GM12878 (cell line): ENCODE data around the gene TMEM236. TPM values are rescaled to one million over a fixed set of nuclear protein-coding genes. Genes with fewer than 3 reads are reported as not detected.

Source experiments
- ATAC-seq: fragments of 200-7000 bp; cut with Tn5 transposase; 3 replicates; pipeline ENCODE4 v1.9.1; 2020; ENCODE audit warnings: mild to moderate bottlenecking, moderate library complexity
- BruUV-seq: library from RNA; stranded (reverse); fragments of 400-500 nt; replicated peaks from 2 replicates; lab custom pipeline; 2021; lab: Mats Ljungman, UMichigan
- CTCF ChIA-PET: fragments of 300-600 bp; sonication (Branson Sonifier 250); formaldehyde crosslinking; extraction: SDS; loops from one replicate; lab custom pipeline; 2021; ENCODE audit warnings: inconsistent platforms; lab: Yijun Ruan, JAX
- POLR2A ChIA-PET: fragments of 350-600 bp; formaldehyde crosslinking; extraction: SDS; loops from one replicate; lab custom pipeline; 2021; ENCODE audit warnings: inconsistent platforms; lab: Charles Lee
- RAD21 ChIA-PET: fragments of 300-600 bp; sonication (Branson Sonifier 250); formaldehyde crosslinking; loops from one replicate; lab custom pipeline; 2023; ENCODE audit warnings: antibody characterized with exemption; ENCODE audit not compliant: unreplicated experiment; lab: Charles Lee
- SMC1A ChIA-PET: fragments of 300-600 bp; sonication (Branson Sonifier 250); formaldehyde crosslinking; loops from one replicate; lab custom pipeline; 2023; ENCODE audit not compliant: unreplicated experiment, uncharacterized antibody; lab: Charles Lee
- DNase-seq: peaks from one replicate; pipeline ENCODE4 v3.0.0-alpha.2; 2011; ENCODE audit warnings: low read depth, low spot score
- FAIRE-seq: peaks from 3 replicates; lab custom pipeline; 2011; peaks lifted over from hg19 to GRCh38; lab: Jason Lieb, UNC
- H2AFZ ChIP-seq: 2 replicates; pipeline ENCODE4 v1.6.0; 2011; ENCODE audit warnings: low read depth, low read length, control low read depth; ENCODE audit not compliant: control insufficient read depth
- H3K27ac ChIP-seq: 2 replicates; pipeline ENCODE4 v1.5.1; 2011; ENCODE audit warnings: control low read depth; ENCODE audit not compliant: control insufficient read depth, insufficient read depth
- H3K27me3 ChIP-seq, 2 experiments: replicated peaks in 1 of 2; 2 replicates each; pipeline versions ENCODE4 v1.6.0 to v1.6.1; 2011; ENCODE audit warnings: low read length in 1 of 2; ENCODE audit not compliant: control insufficient read depth in 2 of 2, insufficient read depth in 2 of 2
- H3K36me3 ChIP-seq, 2 experiments: 2 replicates each; pipeline ENCODE4 v1.5.1; 2011; ENCODE audit warnings: low read length in 1 of 2; ENCODE audit not compliant: control insufficient read depth in 2 of 2, insufficient read depth in 2 of 2
- H3K4me1 ChIP-seq: 2 replicates; pipeline ENCODE4 v1.6.1; 2011; ENCODE audit warnings: mild to moderate bottlenecking, low read length, moderate library complexity, mixed read lengths; ENCODE audit not compliant: control insufficient read depth, insufficient read depth
- H3K4me2 ChIP-seq: 2 replicates; pipeline ENCODE4 v1.6.0; 2011; ENCODE audit warnings: control low read depth; ENCODE audit not compliant: control insufficient read depth, insufficient read depth
- H3K4me3 ChIP-seq: fragments of 200-600 bp; sonication (generic); 2 replicates; pipeline ENCODE4 v1.5.1; 2016
- H3K79me2 ChIP-seq: 2 replicates; pipeline ENCODE4 v1.6.0; 2011; ENCODE audit warnings: low read length; ENCODE audit not compliant: control insufficient read depth, insufficient read depth
- H3K9ac ChIP-seq: 2 replicates; pipeline ENCODE4 v1.8.0; 2011; ENCODE audit warnings: low read length, control low read depth, mixed read lengths; ENCODE audit not compliant: control insufficient read depth, insufficient read depth
- H3K9me3 ChIP-seq: replicated peaks from 3 replicates; pipeline ENCODE4 v1.5.1; 2011; ENCODE audit warnings: mild to moderate bottlenecking, low read length; ENCODE audit not compliant: control insufficient read depth, insufficient read depth
- H4K20me1 ChIP-seq: 2 replicates; pipeline ENCODE4 v1.6.0; 2011; ENCODE audit not compliant: control insufficient read depth, insufficient read depth
- ATF7 ChIP-seq: fragments of 450-650 bp; IDR thresholded peaks from 2 replicates; pipeline ENCODE4 v1.6.1; 2016; ENCODE audit warnings: low read depth, mild to moderate bottlenecking
- CREB1 ChIP-seq: IDR thresholded peaks from 2 replicates; pipeline ENCODE4 v1.6.1; 2012; ENCODE audit warnings: low read depth, mild to moderate bottlenecking, inconsistent platforms
- HDAC2 ChIP-seq: fragments of 200-600 bp; sonication (generic); IDR thresholded peaks from 2 replicates; pipeline ENCODE4 v1.6.1; 2017
- MAX ChIP-seq: IDR thresholded peaks from 2 replicates; pipeline ENCODE4 v1.6.1; 2012; ENCODE audit warnings: low read depth, low read length, improper control_type of control experiment
- MXI1 ChIP-seq: fragments of 150-350 bp; IDR thresholded peaks from 2 replicates; pipeline ENCODE4 v1.6.1; 2011; ENCODE audit warnings: low read depth, mild to moderate bottlenecking, inconsistent platforms, low read length, improper control_type of control experiment
- NFIC ChIP-seq: IDR thresholded peaks from 2 replicates; pipeline ENCODE4 v1.6.1; 2012; ENCODE audit warnings: low read depth, mild to moderate bottlenecking, inconsistent platforms, low read length, moderate library complexity
- NFYA ChIP-seq: IDR thresholded peaks from 2 replicates; pipeline ENCODE4 v1.6.1; 2011; ENCODE audit warnings: low read depth, mild to moderate bottlenecking, low read length, improper control_type of control experiment, borderline replicate concordance
- NR2C2 ChIP-seq: IDR thresholded peaks from 2 replicates; pipeline ENCODE4 v1.6.1; 2011; ENCODE audit warnings: borderline replicate concordance, low read depth; ENCODE audit not compliant: control insufficient read depth, insufficient read length
- POU2F2 ChIP-seq: IDR thresholded peaks from 3 replicates; pipeline ENCODE4 v1.6.1; 2011; ENCODE audit warnings: low read depth, mild to moderate bottlenecking, low read length, borderline replicate concordance
- SMC3 ChIP-seq: IDR thresholded peaks from 2 replicates; pipeline ENCODE4 v1.6.1; 2011; ENCODE audit warnings: low read length, improper control_type of control experiment, borderline replicate concordance
- ZBTB33 ChIP-seq: fragments of 450-650 bp; IDR thresholded peaks from 2 replicates; pipeline ENCODE4 v1.6.1; 2017; ENCODE audit warnings: mild to moderate bottlenecking
- WGBS: methylation state at CpG from one replicate; pipeline ENCODE4 v1.1.6; 2016; ENCODE audit warnings: low lambda C conversion rate; ENCODE audit not compliant: insufficient replicate concordance, insufficient coverage; ENCODE audit errors: missing lambda C conversion rate; 5-methylcytosine and 5-hydroxymethylcytosine counted together
- in situ Hi-C: fragments of 300-500 bp; cut with MboI; formaldehyde crosslinking; loops from 9 replicates; pipeline ENCODE4 v1.14.3; 2018; ENCODE audit warnings: mixed read lengths
- intact Hi-C: fragments of 100-400 bp; cut with micrococcal nuclease; formaldehyde crosslinking; loops from one replicate; pipeline ENCODE4 v1.14.2; 2022; ENCODE audit not compliant: unreplicated experiment
- polyA plus RNA-seq, 11 experiments: library from polyadenylated mRNA; depleted of rRNA in 4 of 11; unstranded in 6 of 11; stranded (reverse) in 5 of 11; fragments of >200 nt; fragmentation: Nextera tagmentation in 4 of 11; fragmentation: Illumina TruSeq in 1 of 11; extraction: Ambion mirVana in 4 of 11; extraction: Trizol in 1 of 11; gene quantifications; 1 replicate in 1 of 11; 2 replicates in 10 of 11; pipeline versions ENCODE4 v1.2.1 to v1.2.3, GENCODE V29; 2011 to 2016; ENCODE audit warnings: inconsistent platforms in 2 of 11, missing spikeins in 2 of 11, low read depth in 1 of 11
- total RNA-seq, 4 experiments: library from RNA; depleted of rRNA in 3 of 4; stranded (reverse); fragments of >200 nt in 3 of 4; fragmentation: Illumina TruSeq in 1 of 4; extraction: Trizol in 1 of 4; gene quantifications; 2 replicates each; pipeline versions ENCODE4 v1.2.1 to v1.2.3, GENCODE V29; 2013 to 2021
- TF ChIP-seq, protein P1 (sequence below): IDR thresholded peaks from 2 replicates; pipeline ENCODE4 v1.6.1; 2011; ENCODE audit warnings: mild to moderate bottlenecking, low read depth, low read length, moderate library complexity; ENCODE audit not compliant: insufficient replicate concordance
- TF ChIP-seq, protein P2 (sequence below): fragments of 450-650 bp; IDR thresholded peaks from 2 replicates; pipeline ENCODE4 v1.6.1; 2017; ENCODE audit warnings: mild to moderate bottlenecking, low read depth, inconsistent platforms; ENCODE audit not compliant: poor library complexity, severe bottlenecking
- TF ChIP-seq, protein P3 (sequence below): fragments of 450-650 bp; formaldehyde crosslinking; IDR thresholded peaks from 2 replicates; pipeline ENCODE4 v1.5.0; 2022; ENCODE audit warnings: mild to moderate bottlenecking, missing genetic modification characterization

The TMEM236 gene
- total and polyA plus RNA-seq, 10 of the 15 experiments (the other 5 are each of a cell fraction or from before 2014, with no cell fraction given), result 0.03 TPM; not detected in 9

DNA sequence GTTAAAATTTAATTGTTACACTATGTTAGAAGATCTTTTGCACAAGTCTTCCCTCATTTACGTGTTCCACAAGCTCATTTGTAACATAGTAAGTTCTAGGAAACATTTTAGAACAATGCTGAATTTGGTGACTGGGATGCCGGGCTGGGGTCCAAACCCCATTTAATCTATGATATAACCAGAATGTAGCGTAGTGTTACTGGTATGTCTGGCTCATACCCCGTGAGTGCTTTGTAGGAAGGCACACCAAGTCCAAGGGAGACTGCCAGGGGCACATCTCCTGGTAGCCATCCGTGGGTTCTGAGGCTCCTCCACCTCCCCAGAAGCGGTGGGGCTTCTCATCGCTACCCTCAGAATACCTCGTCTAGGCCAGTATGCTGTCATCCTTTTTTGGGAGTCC, 21.3 kb upstream of the TMEM236 start:
- no peaks in the 10 kb centered on the region for H4K20me1 ChIP-seq
- ATAC-seq (no peak), DNase-seq (no peak), FAIRE-seq (no peak)
- intact Hi-C loops (no loop called here), in situ Hi-C loops (loop anchor here (25.0 kb wide), 1 partner anchor 893 kb away; no protein-coding TSS in a partner anchor)
- H3K27me3 ChIP-seq, result no peaks in the 10 kb centered on the region
- no peaks in the 10 kb centered on the region for H3K36me3 ChIP-seq
- ChIA-PET POLR2A (no interaction called here), SMC1A (interaction anchor here (0.7 kb wide), 1 partner anchor 57 kb away, joined by 4 read pairs; no protein-coding TSS in a partner anchor), RAD21 (no interaction called here), CTCF (no interaction called here)
- H3K4me3 ChIP-seq, result no peak overlapping the region
- BruUV-seq, result no TSS peak
- no peaks in the 10 kb centered on the region for H3K4me1 ChIP-seq
- no peak overlapping the region for H3K27ac ChIP-seq
- TF ChIP-seq MAX (no peak), MXI1 (no peak), ZBTB33 (no peak), NFYA (no peak), POU2F2 (no peak), HDAC2 (no peak), NFIC (no peak), ATF7 (no peak), SMC3 (no peak), CREB1 (no peak), NR2C2 (no peak)
- TF ChIP-seq, protein P1, sequence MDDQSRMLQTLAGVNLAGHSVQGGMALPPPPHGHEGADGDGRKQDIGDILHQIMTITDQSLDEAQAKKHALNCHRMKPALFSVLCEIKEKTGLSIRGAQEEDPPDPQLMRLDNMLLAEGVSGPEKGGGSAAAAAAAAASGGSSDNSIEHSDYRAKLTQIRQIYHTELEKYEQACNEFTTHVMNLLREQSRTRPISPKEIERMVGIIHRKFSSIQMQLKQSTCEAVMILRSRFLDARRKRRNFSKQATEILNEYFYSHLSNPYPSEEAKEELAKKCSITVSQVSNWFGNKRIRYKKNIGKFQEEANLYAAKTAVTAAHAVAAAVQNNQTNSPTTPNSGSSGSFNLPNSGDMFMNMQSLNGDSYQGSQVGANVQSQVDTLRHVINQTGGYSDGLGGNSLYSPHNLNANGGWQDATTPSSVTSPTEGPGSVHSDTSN, result no peak
- TF ChIP-seq, protein P2, sequence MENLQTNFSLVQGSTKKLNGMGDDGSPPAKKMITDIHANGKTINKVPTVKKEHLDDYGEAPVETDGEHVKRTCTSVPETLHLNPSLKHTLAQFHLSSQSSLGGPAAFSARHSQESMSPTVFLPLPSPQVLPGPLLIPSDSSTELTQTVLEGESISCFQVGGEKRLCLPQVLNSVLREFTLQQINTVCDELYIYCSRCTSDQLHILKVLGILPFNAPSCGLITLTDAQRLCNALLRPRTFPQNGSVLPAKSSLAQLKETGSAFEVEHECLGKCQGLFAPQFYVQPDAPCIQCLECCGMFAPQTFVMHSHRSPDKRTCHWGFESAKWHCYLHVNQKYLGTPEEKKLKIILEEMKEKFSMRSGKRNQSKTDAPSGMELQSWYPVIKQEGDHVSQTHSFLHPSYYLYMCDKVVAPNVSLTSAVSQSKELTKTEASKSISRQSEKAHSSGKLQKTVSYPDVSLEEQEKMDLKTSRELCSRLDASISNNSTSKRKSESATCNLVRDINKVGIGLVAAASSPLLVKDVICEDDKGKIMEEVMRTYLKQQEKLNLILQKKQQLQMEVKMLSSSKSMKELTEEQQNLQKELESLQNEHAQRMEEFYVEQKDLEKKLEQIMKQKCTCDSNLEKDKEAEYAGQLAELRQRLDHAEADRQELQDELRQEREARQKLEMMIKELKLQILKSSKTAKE, result no peak
- TF ChIP-seq, protein P3, sequence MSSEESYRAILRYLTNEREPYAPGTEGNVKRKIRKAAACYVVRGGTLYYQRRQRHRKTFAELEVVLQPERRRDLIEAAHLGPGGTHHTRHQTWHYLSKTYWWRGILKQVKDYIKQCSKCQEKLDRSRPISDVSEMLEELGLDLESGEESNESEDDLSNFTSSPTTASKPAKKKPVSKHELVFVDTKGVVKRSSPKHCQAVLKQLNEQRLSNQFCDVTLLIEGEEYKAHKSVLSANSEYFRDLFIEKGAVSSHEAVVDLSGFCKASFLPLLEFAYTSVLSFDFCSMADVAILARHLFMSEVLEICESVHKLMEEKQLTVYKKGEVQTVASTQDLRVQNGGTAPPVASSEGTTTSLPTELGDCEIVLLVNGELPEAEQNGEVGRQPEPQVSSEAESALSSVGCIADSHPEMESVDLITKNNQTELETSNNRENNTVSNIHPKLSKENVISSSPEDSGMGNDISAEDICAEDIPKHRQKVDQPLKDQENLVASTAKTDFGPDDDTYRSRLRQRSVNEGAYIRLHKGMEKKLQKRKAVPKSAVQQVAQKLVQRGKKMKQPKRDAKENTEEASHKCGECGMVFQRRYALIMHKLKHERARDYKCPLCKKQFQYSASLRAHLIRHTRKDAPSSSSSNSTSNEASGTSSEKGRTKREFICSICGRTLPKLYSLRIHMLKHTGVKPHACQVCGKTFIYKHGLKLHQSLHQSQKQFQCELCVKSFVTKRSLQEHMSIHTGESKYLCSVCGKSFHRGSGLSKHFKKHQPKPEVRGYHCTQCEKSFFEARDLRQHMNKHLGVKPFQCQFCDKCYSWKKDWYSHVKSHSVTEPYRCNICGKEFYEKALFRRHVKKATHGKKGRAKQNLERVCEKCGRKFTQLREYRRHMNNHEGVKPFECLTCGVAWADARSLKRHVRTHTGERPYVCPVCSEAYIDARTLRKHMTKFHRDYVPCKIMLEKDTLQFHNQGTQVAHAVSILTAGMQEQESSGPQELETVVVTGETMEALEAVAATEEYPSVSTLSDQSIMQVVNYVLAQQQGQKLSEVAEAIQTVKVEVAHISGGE (CRISPR knock-in tag), result no peak
- no peak overlapping the region for H3K9ac ChIP-seq
- no peaks in the 10 kb centered on the region for H3K9me3 ChIP-seq
- no peaks in the 10 kb centered on the region for H3K79me2 ChIP-seq
- no peak overlapping the region for H2AFZ ChIP-seq
- no peak overlapping the region for H3K4me2 ChIP-seq
- WGBS, result 79% methylated on average over 8 of the region's 8 CpGs
